ENCODE results near the gene GPC5. TPM values are rescaled to one million over a fixed set of nuclear protein-coding genes. Genes with fewer than 3 reads are reported as not detected.

GPC5 gene
- total and polyA plus RNA-seq, 9 of the 15 experiments (the other 6 are each of a cell fraction or from before 2014, with no cell fraction given): 0.18 to 0.27 TPM; not detected in 7

GRCh38 chr13:92775658-92776057 lies 1377.2 kb downstream of the GPC5 start (continued):
- TF ChIP-seq ZNF407 (IDR thresholded peaks at IDR 0.05; ENCODE audit: low read depth) (no peak), CUX1 (CRISPR knock-in tag; IDR thresholded peaks at IDR 0.05) (no peak), ZC3H11A (IDR thresholded peaks at IDR 0.05; ENCODE audit: low read depth, low read length) (no peak), TAF15 (IDR thresholded peaks at IDR 0.05; ENCODE audit: low read depth, low read length) (no peak)
- TF ChIP-seq, protein P1, sequence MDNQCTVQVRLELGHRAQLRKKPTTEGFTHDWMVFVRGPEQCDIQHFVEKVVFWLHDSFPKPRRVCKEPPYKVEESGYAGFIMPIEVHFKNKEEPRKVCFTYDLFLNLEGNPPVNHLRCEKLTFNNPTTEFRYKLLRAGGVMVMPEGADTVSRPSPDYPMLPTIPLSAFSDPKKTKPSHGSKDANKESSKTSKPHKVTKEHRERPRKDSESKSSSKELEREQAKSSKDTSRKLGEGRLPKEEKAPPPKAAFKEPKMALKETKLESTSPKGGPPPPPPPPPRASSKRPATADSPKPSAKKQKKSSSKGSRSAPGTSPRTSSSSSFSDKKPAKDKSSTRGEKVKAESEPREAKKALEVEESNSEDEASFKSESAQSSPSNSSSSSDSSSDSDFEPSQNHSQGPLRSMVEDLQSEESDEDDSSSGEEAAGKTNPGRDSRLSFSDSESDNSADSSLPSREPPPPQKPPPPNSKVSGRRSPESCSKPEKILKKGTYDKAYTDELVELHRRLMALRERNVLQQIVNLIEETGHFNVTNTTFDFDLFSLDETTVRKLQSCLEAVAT (IDR thresholded peaks at IDR 0.05): no peak
